ENCODE data around the gene SALL1.

- TF ChIP-seq CTCF (IDR thresholded peaks at IDR 0.05; ENCODE audit: extremely low read depth in 1 of 2, insufficient read depth in 1 of 2, low read depth in 1 of 2, low read length in 2 of 2) (no peak), EZH2 (IDR thresholded peaks at IDR 0.05; ENCODE audit: borderline replicate concordance, low read depth, low read length, severe bottlenecking) (no peak), POLR2AphosphoS5 (IDR thresholded peaks at IDR 0.05; ENCODE audit: insufficient read depth, low read depth, low read length) (no peak)
Measured at GRCh38 chr16:51151435-51151960, 428 bp upstream of the SALL1 start.
